DMS153 treated with DMSO at 0.1 percent for 48 hours (cell line): ENCODE measurements around the gene IGFBP2.
A peak's percentile ranks its signal among the peaks of the same experiment; 100 is the strongest.

ENCODE experiments used
- DNase-seq: peaks from one replicate; lab custom pipeline; 2025; ENCODE audit not compliant: unreplicated experiment; lab: John Stamatoyannopoulos, UW

IGFBP2 gene

DNA sequence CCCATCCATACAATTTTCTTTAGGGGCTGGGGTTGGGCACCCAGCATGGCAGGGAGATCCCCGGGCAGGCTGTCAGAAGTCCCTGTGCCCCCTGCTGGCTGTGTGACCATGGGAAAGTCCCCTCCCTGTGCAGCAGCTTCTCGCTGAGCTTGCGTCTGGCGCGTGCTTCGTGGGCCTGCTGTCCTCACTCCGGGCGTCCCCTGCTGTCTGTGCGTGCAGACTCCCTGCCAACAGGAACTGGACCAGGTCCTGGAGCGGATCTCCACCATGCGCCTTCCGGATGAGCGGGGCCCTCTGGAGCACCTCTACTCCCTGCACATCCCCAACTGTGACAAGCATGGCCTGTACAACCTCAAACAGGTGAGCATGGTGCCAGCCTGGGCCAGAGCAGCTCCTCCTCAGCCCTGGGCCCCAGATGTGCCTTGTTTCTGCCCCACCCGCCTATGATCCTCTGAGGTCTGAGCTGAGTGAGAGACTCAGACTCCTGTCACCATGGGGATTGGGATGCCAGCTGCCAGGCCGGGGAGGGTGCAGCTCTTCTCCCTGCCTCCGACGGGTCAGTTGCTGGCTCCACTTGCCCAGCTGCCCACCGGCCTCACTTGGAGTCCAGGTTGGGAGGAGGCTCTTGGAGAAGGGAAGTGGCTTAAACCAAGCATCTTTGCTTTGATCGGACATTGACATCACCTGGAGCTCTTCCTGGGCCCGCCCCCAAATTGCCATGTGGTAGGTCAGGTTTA lies 28.6 kb downstream of the IGFBP2 start:
- no peak for DNase-seq

- DNase-seq, result no peak
Observed at GRCh38 chr2:216663106-216663505, 29.9 kb downstream of the IGFBP2 start.

GRCh38 chr2:216663846-216664245 lies 30.6 kb downstream of the IGFBP2 start:
- no peak for DNase-seq

GRCh38 chr2:216664593-216665034 lies 31.4 kb downstream of the IGFBP2 start:
- DNase-seq, result no peak

DNA sequence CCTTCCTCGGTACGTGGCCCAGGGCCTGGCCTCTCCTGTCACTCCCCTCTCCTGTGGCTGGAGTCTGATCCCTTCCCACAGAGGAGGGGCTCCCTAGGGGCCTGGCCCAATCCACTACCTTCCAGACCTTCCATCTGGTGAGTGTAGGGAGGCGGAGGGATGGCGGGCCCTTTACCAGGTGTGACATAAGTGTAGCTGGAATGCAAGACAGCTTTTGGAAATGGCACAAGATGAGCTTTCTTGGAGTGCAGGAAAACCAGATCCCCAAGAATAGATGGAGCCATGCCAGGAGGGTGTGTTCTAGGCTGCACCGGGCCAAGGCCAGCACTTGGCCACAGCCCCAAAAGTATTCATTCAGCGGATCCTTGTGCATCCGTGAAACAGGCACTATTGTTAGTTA lies 32.0 kb downstream of the IGFBP2 start:
- no peak for DNase-seq

- DNase-seq, result no peak
Observed at GRCh38 chr2:216665717-216666116, 32.5 kb downstream of the IGFBP2 start.

DNA sequence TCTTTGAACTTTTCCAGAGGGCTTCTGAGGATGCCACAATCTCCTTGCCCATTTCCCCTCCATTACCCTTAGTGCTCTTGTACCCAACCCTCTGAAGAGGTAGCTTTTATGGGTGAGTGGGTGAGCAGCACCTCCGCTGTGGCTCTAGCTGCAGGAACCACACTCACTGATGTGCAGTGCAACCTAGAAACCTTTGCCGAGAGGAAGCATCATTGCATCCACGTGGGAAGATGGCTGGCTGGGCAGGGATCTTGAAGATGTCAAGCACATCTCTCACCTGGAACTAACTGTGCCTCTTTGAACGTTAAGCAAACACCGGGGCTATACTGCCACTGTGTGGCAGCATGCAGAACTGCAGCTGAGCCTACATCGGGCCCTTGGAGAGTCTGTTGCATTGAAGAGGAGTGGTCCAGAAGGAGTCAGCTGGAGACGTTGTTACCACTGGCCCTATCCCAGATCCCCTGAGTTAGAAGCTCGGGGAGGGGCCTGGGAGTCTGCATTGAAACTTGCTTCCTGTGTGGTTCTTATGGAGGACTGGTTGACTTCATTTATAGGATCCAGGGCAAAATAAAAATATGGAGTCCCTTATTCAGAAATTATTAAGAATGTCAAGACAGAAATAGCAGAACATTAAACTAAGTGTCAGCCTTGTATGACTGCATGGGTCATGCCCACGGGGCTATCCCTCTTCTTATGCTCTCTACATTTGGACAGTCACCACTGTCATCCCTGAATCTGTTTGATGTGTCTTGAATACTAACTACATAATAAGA lies 33.4 kb downstream of the IGFBP2 start:
- DNase-seq, result peak; percentile 73

DNA sequence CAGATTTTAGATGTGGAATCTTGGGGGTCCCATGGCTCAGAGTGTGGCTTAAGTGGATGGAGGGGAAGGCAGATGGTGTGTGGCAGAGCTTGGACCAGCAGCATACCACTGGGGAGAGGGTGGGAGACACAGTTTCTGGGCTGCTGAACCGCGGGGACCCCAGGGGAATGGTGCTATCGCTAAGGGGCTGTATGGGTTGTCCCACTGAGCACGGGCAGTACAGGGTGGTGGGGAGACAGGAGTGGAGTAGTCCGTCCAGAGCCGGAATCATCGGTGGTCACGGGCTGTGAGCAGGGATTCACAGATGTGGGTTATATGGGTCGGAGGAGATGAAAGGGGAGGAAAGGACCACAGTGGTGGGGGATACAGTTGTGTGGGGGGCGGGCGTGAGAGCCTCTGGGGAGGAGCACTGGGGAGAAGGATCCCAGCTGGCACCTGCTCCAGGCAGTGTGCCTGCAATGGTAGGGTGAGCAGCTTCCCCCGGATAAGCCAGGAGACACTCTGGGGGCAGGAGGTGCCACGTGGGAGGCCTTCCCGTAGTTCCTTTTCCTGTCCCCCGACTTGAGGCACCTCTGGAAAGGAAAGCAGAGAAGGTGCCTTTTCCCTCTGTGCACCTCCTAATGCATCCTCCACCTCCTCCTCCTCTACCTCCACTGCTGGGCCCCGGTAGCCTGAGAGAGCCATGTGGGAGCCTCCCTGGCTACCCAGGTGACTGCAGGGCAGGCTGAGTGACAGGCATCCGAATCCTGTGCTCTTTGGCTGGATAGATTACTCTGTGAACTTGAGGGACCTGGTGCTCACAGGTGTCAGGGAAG lies 37.3 kb downstream of the IGFBP2 start:
- DNase-seq, result no peak

DNA sequence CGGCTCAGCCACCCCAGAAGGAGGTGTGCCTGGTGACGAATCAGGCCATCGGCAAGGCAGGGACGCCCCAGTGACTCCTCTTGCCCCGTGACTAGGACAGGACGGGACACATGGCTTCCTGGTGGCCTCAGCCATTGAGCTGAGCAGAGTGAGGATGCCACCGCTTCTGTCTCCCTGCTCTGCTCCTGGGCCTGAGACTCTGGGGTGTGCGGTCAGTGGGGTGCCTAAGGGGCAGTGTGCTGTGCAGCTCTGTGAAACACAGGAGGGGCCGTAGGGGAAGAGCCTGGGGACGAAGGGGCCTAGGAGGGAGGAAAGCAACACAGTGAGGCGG lies 37.8 kb downstream of the IGFBP2 start:
- DNase-seq, result no peak

DNA sequence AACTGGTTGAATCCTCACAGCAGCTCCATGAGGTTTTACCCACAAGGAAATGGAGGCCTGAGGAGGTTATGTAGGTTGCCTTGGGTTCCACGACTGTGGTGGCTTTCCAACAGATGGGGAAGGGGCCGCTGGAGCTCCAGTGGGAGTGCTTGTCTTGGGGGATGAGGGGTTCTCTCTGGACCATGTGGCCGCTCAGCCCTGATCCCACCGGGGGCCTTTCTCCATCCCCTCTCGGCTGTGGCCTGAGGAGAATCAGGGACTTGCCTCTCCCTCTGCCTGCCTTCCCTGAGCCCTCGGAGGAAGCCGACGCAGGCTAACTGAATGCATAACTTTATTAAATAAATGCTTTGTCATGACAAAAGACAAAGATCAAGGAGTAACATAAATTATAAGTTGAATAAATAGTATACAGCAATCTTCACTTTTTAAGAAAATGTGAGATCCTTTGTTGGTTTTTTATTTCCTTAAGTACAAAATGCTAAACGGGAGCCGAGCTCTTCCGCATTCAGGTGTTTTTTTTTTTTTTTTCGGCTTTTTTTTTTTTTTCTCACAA lies 38.6 kb downstream of the IGFBP2 start:
- DNase-seq, result no peak

- DNase-seq, result no peak
Observed at GRCh38 chr2:216672466-216672865, 39.2 kb downstream of the IGFBP2 start.

GRCh38 chr2:216673021-216673420 lies 39.8 kb downstream of the IGFBP2 start:
- no peak for DNase-seq

GRCh38 chr2:216673609-216674008 lies 40.4 kb downstream of the IGFBP2 start:
- no peak for DNase-seq

DNA sequence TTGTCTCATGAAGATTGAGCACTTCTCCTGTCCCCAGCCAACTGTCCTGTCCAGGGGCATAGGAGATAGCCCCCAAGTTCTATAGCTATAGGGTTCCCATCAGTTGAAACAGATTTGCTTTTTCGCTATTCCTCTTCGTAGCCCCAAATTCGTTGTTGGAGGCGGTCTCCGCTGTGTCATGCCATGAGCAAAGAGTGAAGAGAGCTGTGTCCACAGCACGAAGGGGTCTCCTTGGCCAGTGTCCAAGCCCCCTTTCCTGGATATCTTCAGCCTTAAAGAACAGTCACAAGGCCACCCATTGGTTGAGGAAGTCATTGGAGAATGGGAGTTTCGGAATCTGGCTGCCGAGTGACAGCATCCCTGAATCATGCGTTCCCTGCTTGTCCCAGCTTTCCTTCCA lies 41.2 kb downstream of the IGFBP2 start:
- DNase-seq, result no peak

DNA sequence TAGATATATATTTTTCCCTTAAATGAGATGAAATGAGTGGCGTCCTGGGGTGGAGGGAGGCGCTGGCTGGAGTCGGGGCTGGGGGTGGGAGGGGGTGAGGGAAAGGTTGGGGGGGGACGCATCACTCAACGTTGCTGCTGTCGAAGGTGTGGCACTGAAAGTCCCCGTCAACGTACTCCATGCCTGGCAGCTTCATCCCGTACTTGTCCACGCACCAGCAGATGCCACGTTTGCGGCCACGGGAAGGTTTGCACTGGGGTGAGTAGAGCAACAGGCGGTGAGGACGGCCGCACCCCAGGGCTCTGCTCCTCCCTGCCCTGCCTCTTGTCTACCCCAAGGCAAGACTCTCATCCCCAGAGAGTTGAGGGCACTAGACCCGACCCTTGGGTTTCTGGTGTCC lies 43.4 kb downstream of the IGFBP2 start:
- DNase-seq, result no peak

- DNase-seq, result no peak
Observed at GRCh38 chr2:216677439-216678097, 44.3 kb downstream of the IGFBP2 start.

- no peak for DNase-seq
Observed at GRCh38 chr2:216678098-216678465, 44.9 kb downstream of the IGFBP2 start.

DNA sequence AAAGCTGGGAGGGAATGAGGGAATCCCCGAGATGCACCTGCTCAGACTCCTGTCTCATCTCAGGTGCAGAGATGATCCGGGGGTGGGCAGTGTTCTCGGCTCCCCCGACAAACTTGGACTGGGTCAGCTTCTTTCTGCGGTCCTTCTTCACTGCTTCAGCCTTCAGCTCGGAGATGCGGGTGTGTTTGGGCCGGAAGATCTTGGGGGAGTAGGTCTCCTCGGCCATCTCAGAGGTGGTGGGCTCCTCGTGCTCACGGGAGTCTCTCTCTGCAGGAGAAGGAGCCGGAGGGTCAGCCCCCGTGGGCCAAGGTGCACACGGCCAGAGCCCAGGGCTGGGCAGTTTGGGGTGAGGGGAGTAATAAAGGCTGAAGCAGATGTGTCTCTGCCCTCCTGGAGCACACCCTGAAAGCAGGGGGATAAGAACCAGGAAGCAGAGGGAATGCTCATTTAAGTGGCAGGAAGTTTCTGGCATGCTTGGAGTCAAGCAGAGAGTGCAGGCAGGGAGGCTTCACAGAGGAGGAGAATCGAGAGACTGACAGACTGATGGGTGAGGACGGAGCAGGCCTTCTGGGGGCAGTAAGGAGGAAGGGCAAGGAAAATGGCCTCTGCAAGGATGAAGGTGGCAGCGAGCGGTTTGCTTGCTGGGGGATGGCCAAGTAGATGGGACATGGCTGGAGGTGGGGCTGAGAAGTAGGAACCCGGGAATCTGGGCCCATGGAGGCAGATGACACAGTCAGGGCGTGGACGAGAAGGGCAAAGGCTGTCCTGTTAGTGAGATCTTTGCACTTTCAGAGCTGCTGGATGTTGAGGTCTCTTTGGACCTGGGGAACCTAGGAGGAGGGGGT lies 45.8 kb downstream of the IGFBP2 start:
- no peak for DNase-seq

- no peak for DNase-seq
Observed at GRCh38 chr2:216679658-216680024, 46.4 kb downstream of the IGFBP2 start.

DNA sequence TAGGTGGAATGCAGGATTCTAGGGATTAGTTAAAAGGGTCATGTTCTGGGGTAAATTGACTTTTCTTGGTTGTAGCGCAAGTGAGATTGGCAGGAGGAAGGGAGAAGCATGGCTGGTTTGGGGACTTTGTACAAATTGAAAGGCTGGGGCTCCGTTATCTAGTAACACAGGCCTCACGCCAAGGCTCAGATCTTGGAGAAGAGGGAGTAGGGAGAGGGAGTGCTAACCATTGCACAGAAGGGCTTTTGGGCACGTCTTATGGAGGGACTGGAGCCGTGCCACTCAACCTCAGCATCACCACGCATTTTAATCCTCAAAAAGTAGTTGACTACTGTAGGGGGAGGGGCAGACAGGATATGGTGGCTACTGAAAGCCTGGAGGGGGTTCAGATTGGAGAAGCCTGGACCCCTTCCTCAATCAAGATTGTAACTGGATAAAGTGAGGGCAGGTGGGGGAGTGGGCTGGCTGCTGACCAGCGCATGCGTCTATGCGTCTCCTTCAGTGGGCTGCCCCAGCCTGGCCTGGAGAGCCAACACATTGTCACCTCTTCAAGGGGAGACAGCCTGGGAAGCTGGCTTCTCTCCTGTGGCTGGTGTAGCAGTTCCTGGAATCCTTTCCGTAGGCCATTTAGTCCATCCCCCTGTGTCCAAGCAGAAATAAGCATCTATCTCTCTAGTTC lies 47.9 kb downstream of the IGFBP2 start:
- DNase-seq, result no peak
